Muscle layer of duodenum (tissue), 2 donors: ENCODE measurements around the gene NACC1.

Experiments
- H3K27ac ChIP-seq: one replicate; pipeline ENCODE4 v1.7.0; 2013; ENCODE audit warnings: mild to moderate bottlenecking, low read length
- H3K27me3 ChIP-seq: one replicate; pipeline ENCODE4 v1.7.0; 2013; ENCODE audit warnings: low read depth, mild to moderate bottlenecking, control low read depth, low read length
- H3K36me3 ChIP-seq, 2 donors: one replicate each; pipeline ENCODE4 v1.7.0; 2013; ENCODE audit warnings: low read length in 2 of 2, control low read depth in 1 of 2, mild to moderate bottlenecking in 1 of 2; ENCODE audit not compliant: insufficient read depth in 2 of 2, control insufficient read depth in 1 of 2
- H3K4me1 ChIP-seq, 2 donors: one replicate each; pipeline ENCODE4 v1.7.0; 2013; ENCODE audit warnings: low read length in 2 of 2, mild to moderate bottlenecking in 2 of 2, control low read depth in 1 of 2, moderate library complexity in 1 of 2; ENCODE audit not compliant: insufficient read depth in 2 of 2, control insufficient read depth in 1 of 2
- H3K4me3 ChIP-seq, 2 donors: one replicate each; pipeline ENCODE4 v1.7.0; 2013; ENCODE audit warnings: low read length in 2 of 2, low read depth in 1 of 2, mild to moderate bottlenecking in 1 of 2
- H3K9me3 ChIP-seq, 2 donors: one replicate each; pipeline ENCODE4 v1.7.0; 2013; ENCODE audit warnings: low read length in 2 of 2, control low read depth in 1 of 2, mild to moderate bottlenecking in 1 of 2; ENCODE audit not compliant: control insufficient read depth in 1 of 2
- donor health status: healthy.

Gene NACC1

DNA sequence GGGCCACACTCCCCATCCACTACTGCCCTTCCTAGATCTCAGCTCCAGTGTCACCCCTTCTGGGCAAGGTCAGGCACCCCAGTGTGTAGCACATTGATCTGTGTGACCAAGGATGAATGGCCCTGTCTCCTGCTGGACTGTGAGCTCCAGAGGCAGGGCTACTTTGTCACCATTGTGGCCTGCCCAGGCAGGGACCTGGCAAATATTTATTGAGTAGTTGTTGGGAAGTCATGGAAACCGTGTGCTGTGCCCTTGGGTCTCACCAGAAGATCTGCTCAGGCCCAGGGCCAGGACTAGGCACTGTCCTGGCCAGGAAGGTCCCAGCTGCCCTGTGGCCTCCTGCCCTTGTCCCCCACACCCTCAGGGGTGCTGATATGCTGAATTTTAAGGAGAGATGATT, 10.5 kb downstream of the NACC1 start:
- no peaks in the 10 kb centered on the region for H3K27me3 ChIP-seq
- H3K27ac ChIP-seq, result no peak overlapping the region
- peaks cover 0 to 6% of the 10 kb centered on the region in 2 donors for H3K36me3 ChIP-seq

DNA sequence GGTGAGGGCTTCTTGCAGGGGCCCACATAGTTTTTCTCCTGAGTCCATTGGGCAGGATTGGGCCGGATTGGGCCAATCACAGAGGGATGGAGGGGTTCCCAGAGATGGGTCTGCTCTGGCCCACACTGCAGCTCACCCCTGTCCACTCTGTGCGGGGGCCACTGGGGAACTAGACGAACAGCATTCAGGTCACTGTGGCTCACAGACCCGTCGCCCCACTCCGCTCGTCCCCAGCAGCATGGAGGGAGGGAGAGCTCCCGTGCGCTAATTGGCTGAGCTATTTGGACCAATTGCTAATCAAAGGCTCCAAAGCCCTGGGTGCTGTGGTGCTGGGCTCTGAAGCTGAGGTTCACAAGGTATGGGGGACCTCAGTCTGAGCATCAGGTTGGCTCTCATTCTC, 11.3 kb downstream of the NACC1 start:
- no peaks in the 10 kb centered on the region for H3K27me3 ChIP-seq
- no peaks in the 10 kb centered on the region for H3K4me1 ChIP-seq
- no peak overlapping the region for H3K27ac ChIP-seq
- H3K4me3 ChIP-seq, result no peak overlapping the region
- no peaks in the 10 kb centered on the region for H3K9me3 ChIP-seq
- H3K36me3 ChIP-seq, result peaks cover 0 to 6% of the 10 kb centered on the region in 2 donors

More for the DNA sequence above, 10.5 kb downstream of the NACC1 start:
- no peaks in the 10 kb centered on the region for H3K4me1 ChIP-seq
- no peak overlapping the region for H3K4me3 ChIP-seq
- no peaks in the 10 kb centered on the region for H3K9me3 ChIP-seq

DNA sequence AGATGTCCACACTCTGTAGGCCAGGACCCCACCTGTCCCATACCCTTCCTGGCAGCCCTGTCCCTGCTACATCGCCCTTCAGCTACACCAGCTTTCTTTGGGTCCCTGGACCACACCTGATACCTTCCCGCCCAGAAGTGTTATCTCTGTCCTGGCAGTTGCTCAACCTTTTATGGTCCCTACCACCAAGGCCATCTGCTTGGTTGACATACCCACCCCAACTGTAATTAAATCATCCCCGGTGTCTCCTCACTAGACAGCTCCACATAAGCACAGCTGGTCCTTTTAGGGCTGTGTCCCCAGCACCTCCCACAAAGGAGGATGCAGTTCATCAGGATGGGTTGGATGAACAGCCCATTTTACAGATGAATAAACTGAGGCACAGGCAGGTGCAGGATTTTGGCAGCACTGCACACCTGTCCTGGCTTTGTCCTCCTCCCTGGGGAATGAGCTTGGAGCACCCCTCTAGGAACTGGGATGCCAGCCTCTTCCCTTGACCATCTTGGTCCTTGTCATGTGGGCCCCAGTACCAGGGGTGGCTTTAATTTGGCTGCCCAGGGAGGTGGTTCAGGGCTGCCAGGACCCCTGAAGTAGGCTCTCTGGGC, 12.9 kb downstream of the NACC1 start:
- H3K36me3 ChIP-seq, result peaks cover 0 to 16% of the 10 kb centered on the region in 2 donors
- H3K4me3 ChIP-seq, result no peak overlapping the region
- H3K27me3 ChIP-seq, result no peaks in the 10 kb centered on the region
- H3K4me1 ChIP-seq, result no peaks in the 10 kb centered on the region
- no peak overlapping the region for H3K27ac ChIP-seq
- H3K9me3 ChIP-seq, result no peaks in the 10 kb centered on the region

DNA sequence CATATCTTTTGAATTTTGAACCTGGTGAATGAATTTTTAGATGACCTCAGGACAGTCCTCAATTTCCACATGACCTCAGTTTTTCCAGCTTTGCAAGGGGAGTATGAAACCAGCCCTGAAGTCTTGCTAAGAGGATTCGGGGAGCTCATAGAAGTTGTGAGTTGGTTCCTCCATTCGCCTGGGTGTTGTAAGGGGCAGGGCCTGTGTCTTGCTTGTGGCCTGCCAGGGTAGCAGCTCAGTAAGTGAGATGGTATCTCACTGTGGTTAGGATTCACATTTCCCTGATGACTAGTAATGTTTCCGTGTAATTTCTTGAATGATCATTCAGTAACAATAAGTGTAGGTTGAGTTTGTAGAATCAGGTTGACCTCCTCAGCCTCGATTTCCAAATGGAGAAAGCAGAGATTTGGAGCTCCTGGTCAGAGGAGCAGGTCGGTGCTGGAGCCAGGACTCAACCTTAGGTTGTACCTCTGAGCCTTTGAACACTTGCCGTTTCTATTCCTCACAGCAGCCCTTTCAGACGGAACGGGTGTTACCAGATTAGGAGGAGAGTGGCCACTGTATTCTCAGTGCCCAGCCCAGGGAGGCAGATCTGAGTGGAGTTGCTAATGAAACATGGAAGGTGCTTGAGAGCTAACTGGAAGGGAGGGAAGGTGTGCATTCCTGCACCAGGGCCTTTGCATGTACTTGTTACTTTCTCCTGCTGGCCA, 14.6 kb downstream of the NACC1 start:
- Histone ChIP-seq H3K4me3 (no peak overlapping the region), H3K36me3 (peaks cover 0 to 26% of the 10 kb centered on the region in 2 donors), H3K9me3 (no peaks in the 10 kb centered on the region), H3K27ac (no peak overlapping the region), H3K27me3 (no peaks in the 10 kb centered on the region), H3K4me1 (no peaks in the 10 kb centered on the region)

GRCh38 chr19:13133241-13133870, 15.3 kb downstream of the NACC1 start:
- H3K27ac ChIP-seq, result no peak overlapping the region
- no peaks in the 10 kb centered on the region for H3K27me3 ChIP-seq
- H3K9me3 ChIP-seq, result no peaks in the 10 kb centered on the region
- H3K4me3 ChIP-seq, result no peak overlapping the region
- no peaks in the 10 kb centered on the region for H3K4me1 ChIP-seq
- peaks cover 0 to 34% of the 10 kb centered on the region in 2 donors for H3K36me3 ChIP-seq

DNA sequence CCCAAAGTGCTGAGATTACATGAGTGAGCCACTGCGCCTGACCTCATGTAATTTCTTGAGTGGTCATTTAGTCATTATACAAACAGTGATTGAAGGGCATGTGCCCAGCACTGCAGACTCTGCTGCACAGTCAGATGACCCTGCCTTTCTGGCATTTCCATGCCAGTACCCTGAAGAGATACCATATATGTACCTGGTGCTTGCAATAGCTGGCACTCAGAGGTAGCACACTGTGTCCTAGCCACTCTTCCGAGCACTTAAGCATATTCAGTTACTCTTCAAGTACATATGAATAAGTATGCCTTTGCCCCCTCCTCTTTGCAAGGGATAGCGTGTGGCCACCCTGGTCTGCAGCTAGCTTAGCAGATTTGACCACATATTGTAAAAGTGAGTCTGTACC, 16.6 kb downstream of the NACC1 start:
- Histone ChIP-seq H3K36me3 (peaks cover 0 to 39% of the 10 kb centered on the region in 2 donors), H3K27ac (no peak overlapping the region), H3K4me3 (no peak overlapping the region), H3K27me3 (no peaks in the 10 kb centered on the region), H3K4me1 (no peaks in the 10 kb centered on the region), H3K9me3 (no peaks in the 10 kb centered on the region)

GRCh38 chr19:13135068-13136062, 17.3 kb downstream of the NACC1 start:
- Histone ChIP-seq H3K27ac (no peak overlapping the region), H3K4me1 (no peaks in the 10 kb centered on the region), H3K36me3 (peaks cover 0 to 39% of the 10 kb centered on the region in 2 donors), H3K27me3 (no peaks in the 10 kb centered on the region), H3K9me3 (no peaks in the 10 kb centered on the region), H3K4me3 (no peak overlapping the region)

DNA sequence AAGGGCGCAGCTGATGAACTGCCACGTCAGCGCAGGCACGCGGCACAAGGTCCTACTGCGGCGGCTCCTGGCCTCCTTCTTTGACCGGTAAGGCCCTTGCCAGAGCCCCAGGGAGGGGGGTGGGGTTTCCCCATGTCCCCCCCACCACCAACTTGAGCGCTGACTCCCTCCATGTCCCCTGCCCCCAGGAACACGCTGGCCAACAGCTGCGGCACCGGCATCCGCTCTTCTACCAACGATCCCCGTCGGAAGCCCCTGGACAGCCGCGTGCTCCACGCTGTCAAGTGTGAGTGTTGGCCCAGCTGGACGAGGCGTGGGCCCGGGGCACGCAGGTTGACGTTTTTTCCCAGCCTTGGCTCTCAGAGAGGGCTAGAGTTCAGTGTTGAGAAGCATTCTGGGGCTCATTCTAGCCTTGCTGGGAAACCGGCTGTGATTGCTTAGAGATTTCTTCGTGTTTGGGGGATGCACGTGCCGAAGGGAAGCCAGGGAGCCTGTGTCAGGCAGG, 19.3 kb downstream of the NACC1 start:
- H3K27ac ChIP-seq, result no peak overlapping the region
- no peaks in the 10 kb centered on the region for H3K4me1 ChIP-seq
- no peaks in the 10 kb centered on the region for H3K27me3 ChIP-seq
- no peak overlapping the region for H3K4me3 ChIP-seq
- H3K36me3 ChIP-seq, result peaks cover 0 to 39% of the 10 kb centered on the region in 2 donors
- no peaks in the 10 kb centered on the region for H3K9me3 ChIP-seq

DNA sequence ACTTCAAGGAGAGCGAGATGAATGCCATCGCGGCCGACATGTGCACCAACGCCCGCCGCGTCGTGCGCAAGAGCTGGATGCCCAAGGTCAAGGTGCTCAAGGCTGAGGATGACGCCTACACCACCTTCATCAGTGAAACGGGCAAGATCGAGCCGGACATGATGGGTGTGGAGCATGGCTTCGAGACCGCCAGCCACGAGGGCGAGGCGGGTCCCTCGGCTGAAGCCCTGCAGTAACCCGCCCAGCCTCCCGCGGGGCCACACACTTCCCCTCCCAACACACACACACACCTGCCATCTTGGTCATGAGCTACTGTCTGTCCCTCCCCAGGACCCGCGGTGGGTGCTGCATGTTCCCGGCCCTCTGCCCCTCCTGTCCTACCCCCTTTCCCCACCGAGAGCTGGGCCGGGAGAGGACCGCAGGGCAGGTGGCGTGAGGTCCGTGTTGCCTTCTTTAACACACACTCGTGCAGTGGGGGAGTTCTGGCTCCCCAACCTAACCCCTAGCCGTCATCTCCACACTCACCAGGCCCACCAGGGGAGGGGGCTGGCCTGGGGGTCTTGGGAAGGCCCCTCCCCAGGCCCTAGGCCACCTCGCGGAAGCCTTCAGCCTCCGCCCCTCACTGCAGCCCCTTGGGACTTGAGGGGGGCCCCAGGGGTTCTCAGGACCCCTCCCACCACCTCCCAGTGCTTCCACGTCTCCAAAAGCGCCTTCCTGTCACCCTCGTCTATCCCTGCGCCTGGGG, 20.3 kb downstream of the NACC1 start:
- peaks cover 0 to 39% of the 10 kb centered on the region in 2 donors for H3K36me3 ChIP-seq
- no peak overlapping the region for H3K27ac ChIP-seq
- H3K27me3 ChIP-seq, result no peaks in the 10 kb centered on the region
- no peak overlapping the region for H3K4me3 ChIP-seq
- no peaks in the 10 kb centered on the region for H3K9me3 ChIP-seq
- no peaks in the 10 kb centered on the region for H3K4me1 ChIP-seq

GRCh38 chr19:13138916-13139198, 20.8 kb downstream of the NACC1 start:
- H3K27me3 ChIP-seq, result no peaks in the 10 kb centered on the region
- peaks cover 0 to 41% of the 10 kb centered on the region in 2 donors for H3K36me3 ChIP-seq
- no peaks in the 10 kb centered on the region for H3K9me3 ChIP-seq
- no peaks in the 10 kb centered on the region for H3K4me1 ChIP-seq
- H3K4me3 ChIP-seq, result no peak overlapping the region
- H3K27ac ChIP-seq, result no peak overlapping the region
